Activated T-helper 1 cell treated with anti-CD3 and anti-CD28 coated beads, Interleukin-12 subunit alpha, Interleukin-12 subunit beta, Interleukin-2, Interleukin-4 antibody, amounts not matched to agents 30 ng/mL and 10 ng/mL and 1 ng/mL, durations not matched to agents 14 hours and 24 hours and 36 hours (primary cell): ENCODE results near the gene AP1G1. TPM values are rescaled to one million over a fixed set of nuclear protein-coding genes. Genes with fewer than 3 reads are reported as not detected.
A peak's percentile ranks its signal among the peaks of the same experiment; 100 is the strongest.

Source experiments
- DNase-seq: peaks from one replicate; pipeline ENCODE4 v3.0.0; 2021; ENCODE audit warnings: low spot score
- H3K27ac Mint-ChIP-seq: one replicate; pipeline ENCODE4 v1.8.0; 2021; ENCODE audit warnings: mild to moderate bottlenecking, mixed read lengths
- H3K27me3 Mint-ChIP-seq: one replicate; pipeline ENCODE4 v1.8.0; 2022; ENCODE audit warnings: mild to moderate bottlenecking, moderate library complexity, mixed read lengths; ENCODE audit not compliant: insufficient read depth
- H3K36me3 Mint-ChIP-seq: one replicate; pipeline ENCODE4 v1.8.0; 2021; ENCODE audit warnings: low read depth, mixed read lengths
- H3K4me1 Mint-ChIP-seq: one replicate; pipeline ENCODE4 v1.8.0; 2021; ENCODE audit warnings: low read depth, mixed read lengths
- H3K4me3 Mint-ChIP-seq: one replicate; pipeline ENCODE4 v1.8.0; 2021; ENCODE audit warnings: mild to moderate bottlenecking, moderate library complexity, mixed read lengths
- H3K9me3 Mint-ChIP-seq: one replicate; pipeline ENCODE4 v1.8.0; 2021; ENCODE audit warnings: mixed read lengths
- intact Hi-C: fragments of 100-400 bp; cut with micrococcal nuclease; formaldehyde crosslinking; loops from one replicate; pipeline ENCODE4 v1.15.1; 2024
- total RNA-seq: library from RNA; stranded (reverse); gene quantifications from 2 replicates; pipeline ENCODE4 v1.2.3, GENCODE V29; 2022

AP1G1 gene
- total RNA-seq: 85.5 and 90.7 TPM in 2 replicates

DNA sequence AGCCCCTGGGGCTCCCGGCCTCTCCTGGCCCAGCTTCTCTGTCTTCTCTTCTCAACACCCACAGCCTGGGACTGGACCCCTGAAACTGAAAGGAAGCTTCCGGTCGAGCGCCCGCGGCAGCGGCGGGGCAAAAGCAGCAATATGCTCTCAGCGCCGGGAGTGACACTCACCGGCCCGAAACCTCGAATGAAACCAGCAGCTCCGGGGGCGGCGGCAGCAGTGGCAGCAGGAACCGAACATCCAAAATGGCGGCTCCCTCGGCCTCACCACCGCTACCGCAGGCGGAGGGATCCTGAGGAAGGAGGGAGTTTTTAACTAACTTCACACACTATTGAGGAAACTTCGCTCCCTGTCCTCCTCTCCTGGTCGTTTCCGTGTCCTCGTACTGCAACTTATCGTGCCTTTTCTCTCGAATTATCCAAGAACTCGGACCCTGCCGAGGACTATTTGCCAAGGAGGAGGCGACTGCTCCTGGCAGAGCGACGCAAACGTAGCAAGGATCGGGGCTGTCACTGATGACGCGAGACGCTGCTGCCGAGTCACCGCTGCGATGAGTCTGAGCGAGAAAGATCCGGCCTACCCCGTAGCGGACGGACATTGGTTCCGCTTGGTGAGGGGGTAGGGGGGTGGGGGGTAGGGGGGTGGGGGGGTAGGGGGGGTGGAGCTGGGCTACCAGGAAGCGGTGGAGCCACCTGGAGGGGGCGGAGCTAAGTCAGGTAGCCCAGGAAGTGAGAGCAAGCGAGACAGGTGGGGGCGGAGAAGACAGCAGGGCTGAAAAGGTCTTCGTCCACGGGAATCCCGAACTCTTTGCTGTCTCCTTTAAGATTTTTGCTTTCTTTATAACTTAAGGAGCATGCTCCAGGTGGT is at the start of gene AP1G1:
Gene AP1G1, minus strand, starts transcription at position 242 of the 867 bp plus-strand sequence. CDS start 19,355 bp downstream, outside the sequence.
- Mint-ChIP-seq H3K27me3 (no peaks in the 10 kb centered on the region), H3K36me3 (peaks cover 7% of the 10 kb centered on the region), H3K27ac (peak within 1 kb of the TSS; percentile 100), H3K4me1 (peaks cover 21% of the 10 kb centered on the region), H3K4me3 (peak within 1 kb of the TSS; percentile 96), H3K9me3 (no peaks in the 10 kb centered on the region)
- intact Hi-C loops: loop anchor here (1.0 to 10.0 kb wide), 9 partner anchors 9 to 344 kb away; partner anchors contain the start of genes DHODH, DHX38, IST1 and PHLPP2
- DNase-seq: peak; percentile 89

DNA sequence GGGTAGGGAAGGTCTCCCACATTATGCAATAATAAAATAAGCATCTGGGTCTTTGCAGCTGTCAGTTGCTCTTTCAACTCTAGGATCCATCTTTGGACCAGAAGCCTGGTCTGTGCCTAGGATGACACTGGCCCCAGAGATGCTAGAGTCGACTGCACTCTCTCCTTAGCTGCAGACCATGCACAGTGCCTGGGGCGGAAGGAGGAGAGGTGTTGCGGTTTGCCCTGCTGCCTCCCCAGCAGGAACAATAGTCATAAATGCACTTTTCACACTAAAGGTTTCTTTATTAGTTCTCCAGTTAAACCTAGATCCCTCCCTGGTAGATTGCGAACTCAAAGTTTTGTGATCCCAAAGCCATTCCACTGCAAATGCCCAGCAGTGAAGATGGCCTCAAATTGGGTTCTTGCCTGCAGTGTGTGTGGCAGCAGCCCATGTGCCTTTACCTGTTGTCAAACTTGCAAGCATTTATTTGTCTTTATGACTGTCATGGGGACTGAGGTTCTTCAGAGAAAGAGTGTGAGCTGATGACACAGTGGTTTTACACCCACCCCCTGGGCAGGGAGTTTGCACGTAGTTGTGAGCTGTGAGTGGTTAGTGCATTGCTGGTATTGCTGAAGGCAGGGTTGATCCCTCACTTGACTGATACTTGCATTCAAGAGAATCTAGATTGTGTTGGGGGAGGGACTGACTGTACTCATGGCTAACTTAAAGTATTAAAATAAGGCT is 47.5 kb upstream of the AP1G1 start:
- no peaks in the 10 kb centered on the region for H3K9me3 Mint-ChIP-seq
- intact Hi-C loops: no loop called here
- no peak overlapping the region for H3K4me3 Mint-ChIP-seq
- no peaks in the 10 kb centered on the region for H3K27me3 Mint-ChIP-seq
- peak overlapping the region; percentile 88 for H3K27ac Mint-ChIP-seq
- peaks cover 53% of the 10 kb centered on the region for H3K4me1 Mint-ChIP-seq
- peaks cover 24% of the 10 kb centered on the region for H3K36me3 Mint-ChIP-seq
- DNase-seq: no peak

DNA sequence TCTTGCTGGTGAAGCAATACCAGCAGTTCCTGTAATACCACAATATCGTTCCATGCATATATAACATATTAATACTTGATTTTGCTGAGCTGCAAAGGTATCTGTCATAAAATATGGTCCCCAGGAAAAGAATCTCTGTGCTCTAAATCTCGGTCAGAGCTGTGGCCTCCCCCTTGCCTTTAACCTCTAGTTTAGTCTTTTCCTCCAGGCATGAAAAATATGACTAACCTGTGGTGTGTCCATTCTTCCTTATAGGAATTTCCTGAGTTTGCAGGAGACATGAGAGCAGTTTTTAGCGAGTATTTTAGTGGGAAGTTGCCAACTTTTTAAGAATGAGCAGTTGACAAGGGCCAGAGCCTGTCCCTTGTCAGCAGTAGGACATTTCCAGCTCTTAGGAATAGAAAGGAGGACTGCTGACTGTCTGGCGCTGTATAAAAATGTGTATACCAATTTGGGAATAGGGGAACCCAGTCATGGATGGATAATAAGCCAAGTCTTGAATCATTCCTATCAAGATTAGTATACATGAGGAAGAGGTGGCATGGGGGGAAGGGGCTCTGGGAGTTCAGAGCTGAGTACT is 45.8 kb upstream of the AP1G1 start:
- Mint-ChIP-seq H3K27me3 (no peaks in the 10 kb centered on the region), H3K27ac (no peak overlapping the region), H3K4me1 (peaks cover 53% of the 10 kb centered on the region), H3K9me3 (no peaks in the 10 kb centered on the region), H3K4me3 (no peak overlapping the region), H3K36me3 (peaks cover 33% of the 10 kb centered on the region)
- DNase-seq: no peak
- intact Hi-C loops: no loop called here

- Mint-ChIP-seq H3K9me3 (no peaks in the 10 kb centered on the region), H3K36me3 (peaks cover 32% of the 10 kb centered on the region), H3K4me1 (peaks cover 57% of the 10 kb centered on the region), H3K27ac (no peak overlapping the region), H3K27me3 (no peaks in the 10 kb centered on the region), H3K4me3 (peak overlapping the region; percentile 16)
- DNase-seq: no peak
- intact Hi-C loops: no loop called here
These were observed 44.8 kb upstream of the AP1G1 start for GRCh38 chr16:71853413-71853812.

DNA sequence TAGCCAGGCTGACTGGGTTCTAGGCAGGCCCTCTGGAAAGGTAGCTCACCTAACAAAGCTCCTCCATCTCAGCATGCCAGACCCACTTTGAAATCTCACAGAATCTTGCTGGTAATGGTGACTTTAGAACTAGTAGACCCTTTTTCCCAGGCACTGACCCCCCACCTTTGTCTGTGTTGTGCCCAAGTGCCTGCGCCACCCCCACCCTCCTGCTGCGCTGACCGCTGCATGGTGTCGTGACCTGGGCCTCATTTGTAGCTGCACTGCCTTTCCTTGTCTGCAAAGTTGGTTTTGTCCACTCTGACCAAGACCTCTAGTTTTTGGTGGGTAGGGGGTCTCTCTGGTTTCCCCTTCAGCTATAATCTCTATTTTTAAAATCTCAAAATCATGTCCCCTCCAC is 43.9 kb upstream of the AP1G1 start:
- no peak for DNase-seq
- H3K4me3 Mint-ChIP-seq: no peak overlapping the region
- H3K36me3 Mint-ChIP-seq: peaks cover 39% of the 10 kb centered on the region
- no peaks in the 10 kb centered on the region for H3K27me3 Mint-ChIP-seq
- intact Hi-C loops: no loop called here
- no peak overlapping the region for H3K27ac Mint-ChIP-seq
- peaks cover 66% of the 10 kb centered on the region for H3K4me1 Mint-ChIP-seq
- no peaks in the 10 kb centered on the region for H3K9me3 Mint-ChIP-seq

GRCh38 chr16:71852158-71852557 is 43.5 kb upstream of the AP1G1 start:
- intact Hi-C loops: no loop called here
- H3K27me3 Mint-ChIP-seq: no peaks in the 10 kb centered on the region
- H3K9me3 Mint-ChIP-seq: no peaks in the 10 kb centered on the region
- no peak for DNase-seq
- H3K36me3 Mint-ChIP-seq: peaks cover 39% of the 10 kb centered on the region
- no peak overlapping the region for H3K4me3 Mint-ChIP-seq
- H3K4me1 Mint-ChIP-seq: peaks cover 70% of the 10 kb centered on the region
- no peak overlapping the region for H3K27ac Mint-ChIP-seq

GRCh38 chr16:71851746-71852145 is 43.1 kb upstream of the AP1G1 start:
- Mint-ChIP-seq H3K9me3 (no peaks in the 10 kb centered on the region), H3K27me3 (no peaks in the 10 kb centered on the region), H3K4me3 (no peak overlapping the region), H3K4me1 (peaks cover 74% of the 10 kb centered on the region), H3K36me3 (peaks cover 39% of the 10 kb centered on the region), H3K27ac (no peak overlapping the region)
- intact Hi-C loops: no loop called here
- DNase-seq: no peak

DNA sequence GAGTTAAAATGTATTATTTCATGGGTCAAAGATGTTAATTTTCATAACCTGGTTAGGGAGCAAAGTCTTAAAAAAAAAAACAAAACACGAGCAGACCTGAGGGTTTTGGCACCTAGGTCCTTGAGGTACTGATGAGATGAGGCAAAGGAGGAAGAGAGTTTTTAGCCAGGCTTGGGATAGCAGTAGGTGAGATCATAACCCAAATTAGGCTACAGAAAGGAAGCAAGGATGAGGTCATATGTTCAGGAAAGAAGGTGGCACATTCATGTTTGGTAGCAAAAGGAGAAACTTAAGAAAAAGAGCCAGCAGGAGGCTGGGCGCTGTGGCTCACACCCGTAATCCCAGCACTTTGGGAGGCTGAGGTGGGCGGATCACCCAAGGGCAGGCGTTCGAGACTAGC is 40.0 kb upstream of the AP1G1 start:
- Mint-ChIP-seq H3K4me1 (peaks cover 61% of the 10 kb centered on the region), H3K9me3 (no peaks in the 10 kb centered on the region), H3K4me3 (no peak overlapping the region), H3K27me3 (no peaks in the 10 kb centered on the region), H3K36me3 (peaks cover 30% of the 10 kb centered on the region), H3K27ac (no peak overlapping the region)
- intact Hi-C loops: no loop called here
- no peak for DNase-seq

- H3K36me3 Mint-ChIP-seq: peaks cover 29% of the 10 kb centered on the region
- no peak for DNase-seq
- H3K9me3 Mint-ChIP-seq: no peaks in the 10 kb centered on the region
- intact Hi-C loops: no loop called here
- H3K27me3 Mint-ChIP-seq: no peaks in the 10 kb centered on the region
- peak overlapping the region; percentile 84 for H3K27ac Mint-ChIP-seq
- peak overlapping the region; percentile 93 for H3K4me3 Mint-ChIP-seq
- peaks cover 57% of the 10 kb centered on the region for H3K4me1 Mint-ChIP-seq
These were observed 38.5 kb upstream of the AP1G1 start for GRCh38 chr16:71847096-71847495.

GRCh38 chr16:71846431-71846830 is 37.8 kb upstream of the AP1G1 start:
- Mint-ChIP-seq H3K27ac (peak overlapping the region; percentile 84), H3K4me1 (peaks cover 54% of the 10 kb centered on the region), H3K36me3 (peaks cover 27% of the 10 kb centered on the region), H3K27me3 (no peaks in the 10 kb centered on the region), H3K9me3 (no peaks in the 10 kb centered on the region), H3K4me3 (peak overlapping the region; percentile 93)
- DNase-seq: peak; percentile 4
- intact Hi-C loops: no loop called here

- no peaks in the 10 kb centered on the region for H3K9me3 Mint-ChIP-seq
These were observed 37.2 kb upstream of the AP1G1 start, which contains the start of gene ATXN1L for GRCh38 chr16:71845639-71846430. Gene ATXN1L (plus strand): TSS chr16:71845976. CDS start chr16:71849741, 3,765 bp downstream.

DNA sequence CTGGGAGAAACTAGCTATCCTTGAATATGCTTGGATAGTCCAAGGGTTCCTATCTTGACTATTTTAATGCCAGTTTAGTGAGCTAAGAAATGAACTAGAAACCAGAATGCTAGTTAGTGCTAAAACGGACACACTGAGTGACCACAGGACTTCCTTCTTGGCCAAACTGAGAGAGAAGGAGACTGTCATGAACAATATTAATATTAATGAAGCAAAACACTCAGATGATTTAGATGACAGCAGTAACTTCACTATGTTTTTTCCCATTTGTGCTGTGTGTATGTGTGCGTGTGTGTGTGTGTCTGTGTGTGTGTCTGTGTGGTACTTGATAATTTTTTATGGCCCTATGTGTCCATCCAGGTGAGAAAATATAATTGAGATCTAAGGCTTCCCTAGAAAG is 34.9 kb upstream of the AP1G1 start:
- peaks cover 50% of the 10 kb centered on the region for H3K4me1 Mint-ChIP-seq
- H3K27ac Mint-ChIP-seq: peak overlapping the region; percentile 61
- no peaks in the 10 kb centered on the region for H3K27me3 Mint-ChIP-seq
- H3K4me3 Mint-ChIP-seq: no peak overlapping the region
- H3K36me3 Mint-ChIP-seq: peaks cover 12% of the 10 kb centered on the region
- intact Hi-C loops: loop anchor here (2.0 kb wide), 1 partner anchor 119 kb away; the partner anchor contains the start of gene PHLPP2
- no peak for DNase-seq
- no peaks in the 10 kb centered on the region for H3K9me3 Mint-ChIP-seq

More at GRCh38 chr16:71845639-71846430, 37.2 kb upstream of the AP1G1 start, which contains the start of gene ATXN1L:
- intact Hi-C loops: loop anchor here (1.0 kb wide), 1 partner anchor 49 kb away; the partner anchor contains the start of gene IST1
- DNase-seq: peak; percentile 94
- Mint-ChIP-seq H3K27me3 (no peaks in the 10 kb centered on the region), H3K36me3 (peaks cover 24% of the 10 kb centered on the region), H3K4me3 (peak within 1 kb of the TSS; percentile 93), H3K4me1 (peaks cover 52% of the 10 kb centered on the region), H3K27ac (peak within 1 kb of the TSS; percentile 94)
